Mesenchymal stem cell (in vitro differentiated cells and primary cell): Measurements from ENCODE around the gene WHRN.

Source experiments
- DNase-seq: peaks from one replicate; pipeline ENCODE4 v3.0.0-alpha.2; 2013
- H2AFZ ChIP-seq: one replicate; pipeline ENCODE4 v1.6.1; 2013; ENCODE audit warnings: low read depth, mild to moderate bottlenecking, control low read depth, inconsistent platforms, low read length, moderate library complexity
- H2AK5ac ChIP-seq: 2 replicates; pipeline ENCODE4 v1.6.1; 2013; ENCODE audit warnings: low read length, moderate library complexity, mild to moderate bottlenecking, inconsistent platforms; ENCODE audit not compliant: severe bottlenecking
- H2BK120ac ChIP-seq: one replicate; pipeline ENCODE4 v1.6.1; 2013; ENCODE audit warnings: low read depth, mild to moderate bottlenecking, inconsistent platforms, low read length, moderate library complexity
- H2BK12ac ChIP-seq, 2 experiments: one replicate each; pipeline ENCODE4 v1.6.1; 2013; ENCODE audit warnings: inconsistent platforms in 2 of 2, low read length in 2 of 2, mild to moderate bottlenecking in 2 of 2, moderate library complexity in 2 of 2, control low read depth in 1 of 2
- H2BK15ac ChIP-seq: one replicate; pipeline ENCODE4 v1.6.1; 2013; ENCODE audit warnings: mild to moderate bottlenecking, low read depth, inconsistent platforms; ENCODE audit not compliant: poor library complexity, severe bottlenecking
- H2BK5ac ChIP-seq: 2 replicates; pipeline ENCODE4 v1.6.1; 2013; ENCODE audit warnings: low read depth, mild to moderate bottlenecking, low read length, control low read depth, inconsistent platforms; ENCODE audit not compliant: poor library complexity, severe bottlenecking
- H3K14ac ChIP-seq, 2 experiments: one replicate each; pipeline ENCODE4 v1.6.1; 2013; ENCODE audit warnings: inconsistent platforms in 2 of 2, low read length in 2 of 2, control low read depth in 1 of 2, mild to moderate bottlenecking in 1 of 2, moderate library complexity in 1 of 2
- H3K18ac ChIP-seq, 2 experiments: one replicate each; pipeline ENCODE4 v1.6.1; 2013; ENCODE audit warnings: inconsistent platforms in 2 of 2, low read length in 2 of 2, control low read depth in 1 of 2, low read depth in 1 of 2, mild to moderate bottlenecking in 1 of 2
- H3K23ac ChIP-seq, 2 experiments: one replicate each; pipeline ENCODE4 v1.6.1; 2013; ENCODE audit warnings: inconsistent platforms in 2 of 2, low read length in 2 of 2, mild to moderate bottlenecking in 2 of 2, moderate library complexity in 2 of 2, control low read depth in 1 of 2
- H3K27ac ChIP-seq: 2 replicates; pipeline ENCODE4 v1.5.1; 2013; ENCODE audit warnings: mild to moderate bottlenecking, moderate library complexity, low read length, control low read depth, inconsistent platforms; ENCODE audit not compliant: poor library complexity, severe bottlenecking
- H3K27me3 ChIP-seq, 2 experiments: 2 replicates each; pipeline versions ENCODE4 v1.6.1 to v1.7.0; 2013; ENCODE audit warnings: low read length in 2 of 2, mild to moderate bottlenecking in 2 of 2, moderate library complexity in 2 of 2, control low read depth in 1 of 2, inconsistent platforms in 1 of 2; ENCODE audit not compliant: control insufficient read depth in 1 of 2, insufficient read depth in 1 of 2
- H3K36me3 ChIP-seq, 2 experiments: 2 replicates each; pipeline versions ENCODE4 v1.6.1 to v1.7.0; 2013; ENCODE audit warnings: low read length in 2 of 2, control low read depth in 1 of 2, inconsistent platforms in 1 of 2, low read depth in 1 of 2, mild to moderate bottlenecking in 1 of 2; ENCODE audit not compliant: insufficient read depth in 2 of 2, control insufficient read depth in 1 of 2
- H3K4ac ChIP-seq, 2 experiments: one replicate each; pipeline ENCODE4 v1.6.1; 2013; ENCODE audit warnings: inconsistent platforms in 2 of 2, low read length in 2 of 2, mild to moderate bottlenecking in 2 of 2, moderate library complexity in 2 of 2, control low read depth in 1 of 2, low read depth in 1 of 2
- H3K4me1 ChIP-seq: 2 replicates; pipeline ENCODE4 v1.6.1; 2013; ENCODE audit warnings: low read depth, low read length, control low read depth; ENCODE audit not compliant: control insufficient read depth, insufficient read depth
- H3K4me2 ChIP-seq: 2 replicates; pipeline ENCODE4 v1.6.1; 2013; ENCODE audit warnings: low read length, mild to moderate bottlenecking, inconsistent platforms; ENCODE audit not compliant: poor library complexity, severe bottlenecking
- H3K4me3 ChIP-seq, 2 experiments: 2 replicates each; pipeline versions ENCODE4 v1.5.1 to v1.7.0; 2013; ENCODE audit warnings: low read length in 2 of 2, mild to moderate bottlenecking in 2 of 2, control low read depth in 1 of 2, low read depth in 1 of 2; ENCODE audit not compliant: insufficient read depth in 1 of 2
- H3K79me1 ChIP-seq: replicated peaks from 2 replicates; pipeline ENCODE4 v1.6.1; 2013; ENCODE audit warnings: mild to moderate bottlenecking, control low read depth, low read length, inconsistent platforms; ENCODE audit not compliant: poor library complexity, severe bottlenecking
- H3K9ac ChIP-seq: 2 replicates; pipeline ENCODE4 v1.7.0; 2013; ENCODE audit warnings: mild to moderate bottlenecking, low read length, moderate library complexity
- H3K9me3 ChIP-seq: 2 replicates; pipeline ENCODE4 v1.7.0; 2013; ENCODE audit warnings: mild to moderate bottlenecking, low read length; ENCODE audit not compliant: control insufficient read depth
- H4K8ac ChIP-seq: one replicate; pipeline ENCODE4 v1.6.1; 2013; ENCODE audit warnings: inconsistent platforms, mild to moderate bottlenecking, low read length, moderate library complexity
- H4K91ac ChIP-seq: one replicate; pipeline ENCODE4 v1.6.1; 2013; ENCODE audit warnings: mild to moderate bottlenecking, low read length, inconsistent platforms
- WGBS: methylation state at CpG from one replicate; pipeline ENCODE4 v1.1.7; 2013; ENCODE audit warnings: mixed read lengths; 5-methylcytosine and 5-hydroxymethylcytosine counted together

The WHRN gene

GRCh38 chr9:114516913-114517312 lies 11.6 kb upstream of the WHRN start:
- no peaks in the 10 kb centered on the region for H3K36me3 ChIP-seq
- no peak overlapping the region for H3K4me2 ChIP-seq
- no peak overlapping the region for H2BK15ac ChIP-seq
- no peak overlapping the region for H2BK5ac ChIP-seq
- H4K8ac ChIP-seq: no peak overlapping the region
- no peak overlapping the region for H2BK12ac ChIP-seq
- no peaks in the 10 kb centered on the region for H3K4me1 ChIP-seq
- peaks cover 27 to 58% of the 10 kb centered on the region in 2 experiments for H3K27me3 ChIP-seq
- no peak overlapping the region for H3K23ac ChIP-seq
- no peak overlapping the region for H4K91ac ChIP-seq
- H3K79me1 ChIP-seq: no peaks in the 10 kb centered on the region
- H3K9ac ChIP-seq: no peak overlapping the region
- H3K27ac ChIP-seq: no peak overlapping the region
- no peaks in the 10 kb centered on the region for H3K9me3 ChIP-seq
- no peak overlapping the region for H2BK120ac ChIP-seq
- no peak overlapping the region for H3K18ac ChIP-seq
- H3K14ac ChIP-seq: no peak overlapping the region
- H2AK5ac ChIP-seq: no peak overlapping the region
- H3K4me3 ChIP-seq: no peak overlapping the region
- H2AFZ ChIP-seq: no peak overlapping the region
- DNase-seq: peak; percentile 76
- H3K4ac ChIP-seq: no peak overlapping the region
- 64% methylated on average over 6 of the region's 7 CpGs for WGBS

GRCh38 chr9:114515528-114515927 lies 10.3 kb upstream of the WHRN start:
- Histone ChIP-seq H2BK15ac (no peak overlapping the region), H4K91ac (no peak overlapping the region), H3K4me1 (no peaks in the 10 kb centered on the region), H4K8ac (no peak overlapping the region), H2AK5ac (no peak overlapping the region), H3K4ac (no peak overlapping the region), H3K79me1 (no peaks in the 10 kb centered on the region), H3K4me2 (no peak overlapping the region), H3K36me3 (no peaks in the 10 kb centered on the region), H2BK120ac (no peak overlapping the region), H3K9me3 (no peaks in the 10 kb centered on the region), H3K4me3 (no peak overlapping the region), H3K27ac (no peak overlapping the region), H2BK5ac (no peak overlapping the region), H3K18ac (no peak overlapping the region), H3K23ac (no peak overlapping the region), H3K14ac (no peak overlapping the region), H2AFZ (no peak overlapping the region), H2BK12ac (no peak overlapping the region), H3K9ac (no peak overlapping the region), H3K27me3 (peaks cover 40 to 64% of the 10 kb centered on the region in 2 experiments)
- WGBS: 73% methylated on average over 3 of the region's 3 CpGs
- no peak for DNase-seq

DNA sequence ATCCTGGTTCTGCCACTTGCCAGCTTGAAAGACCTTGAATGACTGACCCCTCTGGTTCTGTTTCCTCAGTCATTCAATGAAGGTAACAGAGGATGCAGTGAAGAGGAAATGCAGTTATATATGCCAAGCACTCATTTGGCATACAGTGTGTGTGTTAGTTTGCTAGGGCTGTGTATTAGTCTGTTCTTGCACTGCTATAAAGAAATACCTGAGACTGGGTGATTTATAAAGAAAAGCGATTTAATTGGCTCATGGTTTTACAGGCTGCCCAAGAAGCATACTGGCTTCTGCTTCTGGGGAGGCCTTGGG lies 8.6 kb upstream of the WHRN start:
- H3K27me3 ChIP-seq: peaks cover 49 to 68% of the 10 kb centered on the region in 2 experiments
- no peak overlapping the region for H2AK5ac ChIP-seq
- no peak for DNase-seq
- H2AFZ ChIP-seq: no peak overlapping the region
- H3K4me1 ChIP-seq: no peaks in the 10 kb centered on the region
- H4K91ac ChIP-seq: no peak overlapping the region
- H3K4me3 ChIP-seq: no peak overlapping the region
- no peak overlapping the region for H2BK15ac ChIP-seq
- H3K4me2 ChIP-seq: no peak overlapping the region
- no peaks in the 10 kb centered on the region for H3K36me3 ChIP-seq
- H3K79me1 ChIP-seq: no peaks in the 10 kb centered on the region
- no peak overlapping the region for H3K27ac ChIP-seq
- H4K8ac ChIP-seq: no peak overlapping the region
- H3K4ac ChIP-seq: no peak overlapping the region
- H2BK12ac ChIP-seq: no peak overlapping the region
- no peak overlapping the region for H2BK5ac ChIP-seq
- H3K18ac ChIP-seq: no peak overlapping the region
- no peaks in the 10 kb centered on the region for H3K9me3 ChIP-seq
- WGBS: 86% methylated on average over 1 of the region's 1 CpG
- no peak overlapping the region for H3K9ac ChIP-seq
- no peak overlapping the region for H3K14ac ChIP-seq
- no peak overlapping the region for H3K23ac ChIP-seq
- H2BK120ac ChIP-seq: no peak overlapping the region

DNA sequence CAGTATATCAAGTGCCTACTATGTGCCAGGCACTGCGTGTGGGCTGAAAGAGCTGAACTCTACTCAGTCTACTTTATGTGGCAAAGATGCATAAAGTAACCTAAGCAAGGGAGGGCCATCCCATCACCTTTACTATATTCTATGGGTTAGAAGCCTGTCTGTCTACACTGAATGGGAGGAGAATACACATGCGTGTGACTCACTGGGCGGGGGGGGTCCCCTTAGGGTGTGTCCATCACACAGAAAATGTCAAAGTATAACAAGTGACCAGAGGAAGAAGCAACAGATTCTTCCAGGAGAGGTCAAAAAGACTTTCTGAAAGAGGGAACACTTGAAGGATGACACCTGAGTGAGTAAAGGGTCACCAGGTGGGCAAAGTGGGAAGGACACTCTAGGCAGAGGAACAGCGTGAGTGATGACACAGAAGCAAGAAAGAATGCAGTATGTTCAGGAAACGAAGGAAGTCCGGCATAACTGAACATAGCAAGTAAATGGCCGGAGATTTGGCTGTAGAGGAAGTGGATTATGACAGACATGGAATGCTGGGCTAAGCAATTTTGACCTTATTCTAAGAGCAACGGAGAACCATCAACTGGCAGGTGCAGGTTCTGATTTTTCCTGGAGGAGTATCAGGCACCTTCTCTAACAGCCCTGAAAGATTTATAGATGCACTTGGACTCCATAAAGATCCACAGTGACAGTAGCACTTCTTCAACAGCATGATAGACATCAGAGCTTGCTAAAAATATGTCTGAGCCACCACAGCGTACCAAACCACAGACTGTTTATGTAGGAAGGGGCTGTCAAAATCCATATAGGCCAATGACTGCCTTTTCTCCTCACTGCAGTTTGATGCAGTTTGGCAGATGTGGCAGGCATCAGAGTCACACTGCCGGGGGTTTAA lies 8.0 kb upstream of the WHRN start:
- H2BK15ac ChIP-seq: no peak overlapping the region
- no peaks in the 10 kb centered on the region for H3K9me3 ChIP-seq
- no peak overlapping the region for H2AK5ac ChIP-seq
- no peak overlapping the region for H2AFZ ChIP-seq
- no peak overlapping the region for H3K9ac ChIP-seq
- no peak overlapping the region for H3K23ac ChIP-seq
- no peaks in the 10 kb centered on the region for H3K4me1 ChIP-seq
- H3K4ac ChIP-seq: no peak overlapping the region
- H2BK12ac ChIP-seq: no peak overlapping the region
- no peak overlapping the region for H3K4me3 ChIP-seq
- H2BK5ac ChIP-seq: no peak overlapping the region
- no peak overlapping the region for H4K91ac ChIP-seq
- no peak overlapping the region for H2BK120ac ChIP-seq
- H3K27me3 ChIP-seq: peaks cover 55 to 74% of the 10 kb centered on the region in 2 experiments
- H3K4me2 ChIP-seq: no peak overlapping the region
- no peak overlapping the region for H3K18ac ChIP-seq
- no peak for DNase-seq
- no peak overlapping the region for H4K8ac ChIP-seq
- no peak overlapping the region for H3K14ac ChIP-seq
- no peaks in the 10 kb centered on the region for H3K36me3 ChIP-seq
- H3K79me1 ChIP-seq: no peaks in the 10 kb centered on the region
- H3K27ac ChIP-seq: no peak overlapping the region
- WGBS: 82% methylated on average over 9 of the region's 10 CpGs
